Measurements from ENCODE around the gene SLC27A3.
A peak's percentile ranks its signal among the peaks of the same experiment; 100 is the strongest.

The SLC27A3 gene

GRCh38 chr1:153776352-153776751 is 1.1 kb downstream of the SLC27A3 start:
- H3K27me3 ChIP-seq (ENCODE audit: insufficient read depth, poor library complexity, severe bottlenecking), result no peaks in the 10 kb centered on the region
- H3K27ac ChIP-seq (ENCODE audit: poor library complexity, severe bottlenecking), result peak overlapping the region; percentile 78
- peaks cover 6% of the 10 kb centered on the region for H3K4me1 ChIP-seq (ENCODE audit: insufficient read depth, poor library complexity, severe bottlenecking)
- DNase-seq (ENCODE audit: low spot score), result no peak
- peak; percentile 1; the same call in 2 of the 3 replicates for ATAC-seq (ENCODE audit: low read depth)
- TF ChIP-seq CTCF (IDR thresholded peaks at IDR 0.05; ENCODE audit: poor library complexity, severe bottlenecking), result no peak
- no peaks in the 10 kb centered on the region for H3K9me3 ChIP-seq (ENCODE audit: severe bottlenecking)
- peak overlapping the region; percentile 52 for H3K4me3 ChIP-seq (ENCODE audit: severe bottlenecking)
- peaks cover 15% of the 10 kb centered on the region for H3K36me3 ChIP-seq (ENCODE audit: low read depth)

DNA sequence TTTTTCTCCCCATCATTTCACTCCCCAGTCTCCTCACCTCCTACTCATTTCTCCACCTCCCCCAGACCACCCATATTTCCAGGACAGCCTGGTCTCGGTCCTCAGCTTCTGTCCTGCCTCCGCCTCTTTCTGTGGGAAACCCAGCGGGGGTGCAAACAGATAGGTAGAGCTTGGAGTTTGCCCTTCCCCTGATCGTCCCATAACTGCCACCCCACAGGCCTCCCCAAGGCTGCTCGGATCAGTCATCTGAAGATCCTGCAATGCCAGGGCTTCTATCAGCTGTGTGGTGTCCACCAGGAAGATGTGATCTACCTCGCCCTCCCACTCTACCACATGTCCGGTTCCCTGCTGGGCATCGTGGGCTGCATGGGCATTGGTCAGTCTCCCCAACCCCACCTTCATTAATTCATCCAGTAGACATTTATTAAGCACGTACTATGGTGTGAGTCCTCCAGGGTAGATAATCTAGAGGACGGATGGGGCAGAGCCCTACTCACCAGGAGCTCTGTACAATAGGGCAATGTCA is 1.7 kb downstream of the SLC27A3 start:
- H3K27me3 ChIP-seq (ENCODE audit: insufficient read depth, poor library complexity, severe bottlenecking), result no peaks in the 10 kb centered on the region
- H3K36me3 ChIP-seq (ENCODE audit: low read depth), result peaks cover 13% of the 10 kb centered on the region
- no peak overlapping the region for H3K27ac ChIP-seq (ENCODE audit: poor library complexity, severe bottlenecking)
- peaks cover 6% of the 10 kb centered on the region for H3K4me1 ChIP-seq (ENCODE audit: insufficient read depth, poor library complexity, severe bottlenecking)
- DNase-seq (ENCODE audit: low spot score) (no peak), ATAC-seq (ENCODE audit: low read depth) (no peak)
- no peak for TF ChIP-seq CTCF (IDR thresholded peaks at IDR 0.05; ENCODE audit: poor library complexity, severe bottlenecking)
- no peaks in the 10 kb centered on the region for H3K9me3 ChIP-seq (ENCODE audit: severe bottlenecking)
- H3K4me3 ChIP-seq (ENCODE audit: severe bottlenecking), result no peak overlapping the region

DNA sequence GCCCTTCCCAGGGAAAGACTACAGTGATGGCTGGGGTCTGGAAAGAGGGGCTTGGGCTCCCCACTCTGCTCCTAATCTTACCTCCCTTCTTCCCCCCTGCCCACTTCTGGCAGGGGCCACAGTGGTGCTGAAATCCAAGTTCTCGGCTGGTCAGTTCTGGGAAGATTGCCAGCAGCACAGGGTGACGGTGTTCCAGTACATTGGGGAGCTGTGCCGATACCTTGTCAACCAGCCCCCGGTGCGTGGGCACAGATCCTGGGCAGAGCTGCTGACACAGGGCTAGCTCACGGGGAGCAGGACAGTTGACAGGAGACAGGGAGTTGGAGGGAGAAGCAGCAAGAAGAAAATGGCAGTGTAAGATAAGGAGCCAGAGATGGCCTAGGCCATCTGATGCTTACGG is 2.4 kb downstream of the SLC27A3 start:
- no peak for TF ChIP-seq CTCF (IDR thresholded peaks at IDR 0.05; ENCODE audit: poor library complexity, severe bottlenecking)
- Histone ChIP-seq H3K4me1 (ENCODE audit: insufficient read depth, poor library complexity, severe bottlenecking) (peaks cover 6% of the 10 kb centered on the region), H3K27ac (ENCODE audit: poor library complexity, severe bottlenecking) (no peak overlapping the region), H3K27me3 (ENCODE audit: insufficient read depth, poor library complexity, severe bottlenecking) (no peaks in the 10 kb centered on the region), H3K4me3 (ENCODE audit: severe bottlenecking) (no peak overlapping the region), H3K36me3 (ENCODE audit: low read depth) (peaks cover 5% of the 10 kb centered on the region), H3K9me3 (ENCODE audit: severe bottlenecking) (no peaks in the 10 kb centered on the region)
- ATAC-seq (ENCODE audit: low read depth), result no peak
- no peak for DNase-seq (ENCODE audit: low spot score)

DNA sequence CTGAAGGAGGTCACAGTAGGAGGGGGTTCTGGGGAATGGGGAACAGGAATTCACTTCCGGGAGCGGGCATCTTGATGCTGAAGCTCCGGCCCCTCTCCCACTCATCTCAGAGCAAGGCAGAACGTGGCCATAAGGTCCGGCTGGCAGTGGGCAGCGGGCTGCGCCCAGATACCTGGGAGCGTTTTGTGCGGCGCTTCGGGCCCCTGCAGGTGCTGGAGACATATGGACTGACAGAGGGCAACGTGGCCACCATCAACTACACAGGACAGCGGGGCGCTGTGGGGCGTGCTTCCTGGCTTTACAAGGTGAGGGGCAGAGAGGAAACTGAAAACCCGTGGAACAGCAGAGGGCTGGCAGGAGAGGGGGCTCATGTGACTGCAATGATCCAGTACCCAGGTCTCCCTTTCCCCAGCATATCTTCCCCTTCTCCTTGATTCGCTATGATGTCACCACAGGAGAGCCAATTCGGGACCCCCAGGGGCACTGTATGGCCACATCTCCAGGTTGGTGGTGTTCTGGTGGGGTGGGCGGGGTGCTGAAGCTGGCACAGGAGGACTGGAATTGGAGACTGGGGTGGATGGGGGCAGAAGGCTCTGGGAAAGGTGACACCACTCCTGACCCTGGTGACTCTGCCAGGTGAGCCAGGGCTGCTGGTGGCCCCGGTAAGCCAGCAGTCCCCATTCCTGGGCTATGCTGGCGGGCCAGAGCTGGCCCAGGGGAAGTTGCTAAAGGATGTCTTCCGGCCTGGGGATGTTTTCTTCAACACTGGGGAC is 3.0 kb downstream of the SLC27A3 start:
- no peak overlapping the region for H3K4me3 ChIP-seq (ENCODE audit: severe bottlenecking)
- no peaks in the 10 kb centered on the region for H3K27me3 ChIP-seq (ENCODE audit: insufficient read depth, poor library complexity, severe bottlenecking)
- DNase-seq (ENCODE audit: low spot score) (no peak), ATAC-seq (ENCODE audit: low read depth) (no peak)
- no peak for TF ChIP-seq CTCF (IDR thresholded peaks at IDR 0.05; ENCODE audit: poor library complexity, severe bottlenecking)
- H3K9me3 ChIP-seq (ENCODE audit: severe bottlenecking), result no peaks in the 10 kb centered on the region
- peaks cover 6% of the 10 kb centered on the region for H3K4me1 ChIP-seq (ENCODE audit: insufficient read depth, poor library complexity, severe bottlenecking)
- no peak overlapping the region for H3K27ac ChIP-seq (ENCODE audit: poor library complexity, severe bottlenecking)
- 0 out of 2 replicates have a peak, but pooled peaks cover 3% of the 10 kb centered on the region for H3K36me3 ChIP-seq (ENCODE audit: low read depth)

Data from RWPE2 (cell line).